A673 (cell line): ENCODE data around the gene CPXM2.

Source experiments
- CTCF ChIP-seq: fragments of 300-800, 200-600 bp; sonication (generic); conservative IDR thresholded peaks from 2 replicates; pipeline ENCODE4 v1.5.1; 2017; ENCODE audit warnings: low read depth, mild to moderate bottlenecking, antibody characterized with exemption, low read length, moderate library complexity, mixed read lengths
- EZH2 ChIP-seq: fragments of 200-600 bp; sonication (generic); IDR thresholded peaks from 2 replicates; pipeline ENCODE4 v1.6.1; 2017; ENCODE audit warnings: borderline replicate concordance, low read depth, mild to moderate bottlenecking, mixed read lengths, antibody characterized with exemption, low read length; ENCODE audit not compliant: poor library complexity, severe bottlenecking

- TF ChIP-seq CTCF (no peak), EZH2 (no peak)
These were observed 50.9 kb downstream of the CPXM2 start for GRCh38 chr10:123840714-123841113.
